HG03108 (cell line): ENCODE data around the gene UBASH3A.

Source experiments
- ATAC-seq: cut with Tn5 transposase; IDR thresholded peaks from one replicate; pipeline ENCODE4 v1.9.1; 2021; ENCODE audit warnings: moderate library complexity; ENCODE audit not compliant: unreplicated experiment

The UBASH3A gene

GRCh38 chr21:42480736-42481135 is 77.0 kb downstream of the UBASH3A start:
- ATAC-seq, result no peak

GRCh38 chr21:42481169-42481568 is 77.5 kb downstream of the UBASH3A start:
- ATAC-seq, result no peak

GRCh38 chr21:42484966-42485365 is 81.3 kb downstream of the UBASH3A start:
- no peak for ATAC-seq

- ATAC-seq, result no peak
These were observed 82.4 kb downstream of the UBASH3A start for GRCh38 chr21:42486072-42486471.

GRCh38 chr21:42486531-42486930 is 82.8 kb downstream of the UBASH3A start:
- ATAC-seq, result no peak

GRCh38 chr21:42489006-42489563 is 85.4 kb downstream of the UBASH3A start:
- no peak for ATAC-seq

GRCh38 chr21:42489991-42490390 is 86.3 kb downstream of the UBASH3A start:
- ATAC-seq, result no peak

- ATAC-seq, result no peak
These were observed 87.0 kb downstream of the UBASH3A start for GRCh38 chr21:42490720-42491119.

- no peak for ATAC-seq
These were observed 87.6 kb downstream of the UBASH3A start for GRCh38 chr21:42491328-42491727.

GRCh38 chr21:42492201-42492600 is 88.5 kb downstream of the UBASH3A start:
- ATAC-seq, result no peak

- no peak for ATAC-seq
These were observed 89.7 kb downstream of the UBASH3A start for GRCh38 chr21:42493109-42494060.

- no peak for ATAC-seq
These were observed 91.3 kb downstream of the UBASH3A start for GRCh38 chr21:42495027-42495426.

GRCh38 chr21:42495765-42496119 is 92.0 kb downstream of the UBASH3A start:
- no peak for ATAC-seq

GRCh38 chr21:42496120-42496838 is 92.6 kb downstream of the UBASH3A start, which contains the start of gene RSPH1:
Gene RSPH1, minus strand, starts transcription at chr21:42496224. Its CDS starts 38 bp downstream, at chr21:42496186.
- ATAC-seq, result peak; percentile 99

- no peak for ATAC-seq
These were observed 93.1 kb downstream of the UBASH3A start for GRCh38 chr21:42496839-42497202.
